Calu3 (cell line): ENCODE data around the gene NEUROG1. TPM values are rescaled to one million over a fixed set of nuclear protein-coding genes. Genes with fewer than 3 reads are reported as not detected.
"Not testable (repeated sequence)": the region's sequence is repeated elsewhere in the genome, so short reads cannot be mapped to it uniquely, and the experiment has no call there.

Experiments
- BruUV-seq: library from RNA; stranded (reverse); fragments of 400-500 nt; replicated peaks from 2 replicates; lab custom pipeline; 2021; lab: Mats Ljungman, UMichigan
- CTCF ChIA-PET: fragments of 300-600 bp; sonication (Branson Sonifier 250); formaldehyde crosslinking; loops from one replicate; lab custom pipeline; 2022; ENCODE audit warnings: antibody characterized with exemption; lab: Charles Lee
- DNase-seq: peaks from one replicate; pipeline ENCODE4 v3.0.0; 2022
- H3K27ac Mint-ChIP-seq: one replicate; pipeline ENCODE4 v1.8.0; 2022; ENCODE audit warnings: mixed read lengths; ENCODE audit not compliant: unreplicated experiment
- H3K27me3 Mint-ChIP-seq: one replicate; pipeline ENCODE4 v1.8.0; 2022; ENCODE audit warnings: mixed read lengths; ENCODE audit not compliant: unreplicated experiment
- H3K36me3 Mint-ChIP-seq: one replicate; pipeline ENCODE4 v1.8.0; 2022; ENCODE audit warnings: mild to moderate bottlenecking, moderate library complexity, mixed read lengths; ENCODE audit not compliant: insufficient read depth, unreplicated experiment
- H3K4me1 Mint-ChIP-seq: one replicate; pipeline ENCODE4 v1.8.0; 2022; ENCODE audit warnings: mild to moderate bottlenecking, low read depth, mixed read lengths; ENCODE audit not compliant: unreplicated experiment
- H3K4me3 Mint-ChIP-seq: one replicate; pipeline ENCODE4 v1.8.0; 2022; ENCODE audit warnings: mild to moderate bottlenecking, low read depth, moderate library complexity, mixed read lengths; ENCODE audit not compliant: unreplicated experiment
- H3K9me3 Mint-ChIP-seq: one replicate; pipeline ENCODE4 v1.8.0; 2022; ENCODE audit warnings: low read depth, mixed read lengths; ENCODE audit not compliant: unreplicated experiment
- intact Hi-C: fragments of 100-400 bp; cut with micrococcal nuclease; formaldehyde crosslinking; loops from one replicate; pipeline ENCODE4 v1.10.0; 2022; ENCODE audit not compliant: unreplicated experiment
- total RNA-seq: library from RNA; stranded (reverse); gene quantifications from 2 replicates; pipeline ENCODE4 v1.2.3, GENCODE V29; 2022
- TF ChIP-seq, protein P1 (sequence below): fragments of 200-600 bp; IDR thresholded peaks from one replicate; pipeline ENCODE4 v1.8.0; 2022; ENCODE audit warnings: antibody characterized with exemption; ENCODE audit not compliant: unreplicated experiment

Gene NEUROG1
- total RNA-seq, 1 experiment from 2014 or later, result not detected

DNA sequence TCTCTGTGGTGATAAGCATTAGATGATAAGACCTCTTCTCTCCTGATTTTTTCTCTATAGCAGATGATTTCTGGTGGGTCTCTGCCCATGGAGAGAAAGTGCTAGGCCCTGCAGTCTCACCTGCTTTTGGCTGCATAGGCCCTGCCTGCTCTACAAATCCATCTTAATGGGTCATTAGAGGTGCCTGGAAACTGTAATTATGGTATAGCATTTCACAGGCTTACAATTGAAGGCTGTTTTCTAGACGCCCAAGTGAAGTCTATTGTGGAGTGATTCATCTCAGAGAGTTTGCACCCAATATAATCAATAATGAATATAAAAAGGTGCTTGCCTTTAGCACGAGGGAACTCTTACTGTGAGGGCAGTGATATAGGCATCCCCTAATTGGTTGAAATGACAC, 33.8 kb downstream of the NEUROG1 start:
- no peak for DNase-seq
- intact Hi-C loops, result no loop called here
- H3K4me3 Mint-ChIP-seq, result no peak overlapping the region
- CTCF ChIA-PET, result no interaction called here
- TF ChIP-seq, protein P1, sequence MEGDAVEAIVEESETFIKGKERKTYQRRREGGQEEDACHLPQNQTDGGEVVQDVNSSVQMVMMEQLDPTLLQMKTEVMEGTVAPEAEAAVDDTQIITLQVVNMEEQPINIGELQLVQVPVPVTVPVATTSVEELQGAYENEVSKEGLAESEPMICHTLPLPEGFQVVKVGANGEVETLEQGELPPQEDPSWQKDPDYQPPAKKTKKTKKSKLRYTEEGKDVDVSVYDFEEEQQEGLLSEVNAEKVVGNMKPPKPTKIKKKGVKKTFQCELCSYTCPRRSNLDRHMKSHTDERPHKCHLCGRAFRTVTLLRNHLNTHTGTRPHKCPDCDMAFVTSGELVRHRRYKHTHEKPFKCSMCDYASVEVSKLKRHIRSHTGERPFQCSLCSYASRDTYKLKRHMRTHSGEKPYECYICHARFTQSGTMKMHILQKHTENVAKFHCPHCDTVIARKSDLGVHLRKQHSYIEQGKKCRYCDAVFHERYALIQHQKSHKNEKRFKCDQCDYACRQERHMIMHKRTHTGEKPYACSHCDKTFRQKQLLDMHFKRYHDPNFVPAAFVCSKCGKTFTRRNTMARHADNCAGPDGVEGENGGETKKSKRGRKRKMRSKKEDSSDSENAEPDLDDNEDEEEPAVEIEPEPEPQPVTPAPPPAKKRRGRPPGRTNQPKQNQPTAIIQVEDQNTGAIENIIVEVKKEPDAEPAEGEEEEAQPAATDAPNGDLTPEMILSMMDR, result no peak
- H3K27ac Mint-ChIP-seq, result no peak overlapping the region
- BruUV-seq, result no TSS peak
- peaks cover 2% of the 10 kb centered on the region for H3K9me3 Mint-ChIP-seq
- H3K36me3 Mint-ChIP-seq, result no peaks in the 10 kb centered on the region
- no peaks in the 10 kb centered on the region for H3K4me1 Mint-ChIP-seq
- H3K27me3 Mint-ChIP-seq, result peaks cover 76% of the 10 kb centered on the region

- Mint-ChIP-seq H3K4me3 (no peak overlapping the region), H3K36me3 (no peaks in the 10 kb centered on the region), H3K9me3 (peaks cover 1% of the 10 kb centered on the region), H3K27ac (no peak overlapping the region), H3K4me1 (peaks cover 4% of the 10 kb centered on the region), H3K27me3 (peaks cover 92% of the 10 kb centered on the region)
- intact Hi-C loops, result no loop called here
- BruUV-seq, result no TSS peak
- TF ChIP-seq, protein P1, result no peak
- CTCF ChIA-PET, result no interaction called here
- DNase-seq, result no peak
These were observed 37.1 kb downstream of the NEUROG1 start for GRCh38 chr5:135498637-135498995.

DNA sequence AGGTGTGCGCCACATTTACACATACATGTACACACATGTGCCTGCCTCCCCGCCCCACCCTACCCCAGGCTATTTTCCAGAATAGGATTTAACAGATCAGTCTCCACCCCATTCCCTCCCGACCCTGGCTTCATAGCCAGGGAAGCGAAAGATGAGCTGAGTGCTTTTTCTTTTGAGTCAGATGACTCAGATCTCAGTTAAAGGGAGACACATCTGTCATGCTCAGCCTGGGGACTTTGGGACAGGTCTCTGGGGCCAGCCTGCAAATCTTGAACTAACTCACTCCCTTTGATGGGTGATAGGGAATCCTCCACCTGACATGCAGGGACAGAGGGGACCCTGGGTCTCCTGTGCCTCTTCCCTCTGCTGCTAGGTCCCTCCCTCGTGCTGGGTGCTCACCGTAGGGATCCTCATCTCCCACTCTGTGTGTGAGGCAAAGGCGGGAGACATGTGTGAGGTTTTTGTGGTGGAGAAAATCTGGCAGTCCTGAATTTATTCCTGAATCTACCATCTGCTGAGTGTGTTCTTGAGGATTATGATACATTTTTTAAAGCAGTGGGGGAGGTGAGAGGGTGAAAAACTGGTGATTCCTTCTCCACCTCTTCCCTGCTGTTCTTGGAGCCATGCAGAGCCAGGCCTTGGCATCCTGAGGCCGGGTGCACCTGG, 37.7 kb downstream of the NEUROG1 start:
- Mint-ChIP-seq H3K4me3 (no peak overlapping the region), H3K36me3 (no peaks in the 10 kb centered on the region), H3K27ac (no peak overlapping the region), H3K27me3 (peaks cover 86% of the 10 kb centered on the region), H3K4me1 (peaks cover 7% of the 10 kb centered on the region), H3K9me3 (no peaks in the 10 kb centered on the region)
- TF ChIP-seq, protein P1, result no peak
- DNase-seq, result no peak
- intact Hi-C loops, result no loop called here
- CTCF ChIA-PET, result no interaction called here
- BruUV-seq, result no TSS peak

GRCh38 chr5:135495531-135495930, 40.2 kb downstream of the NEUROG1 start:
- H3K4me3 Mint-ChIP-seq, H3K9me3 Mint-ChIP-seq, H3K36me3 Mint-ChIP-seq, intact Hi-C loops, BruUV-seq, DNase-seq, CTCF ChIA-PET, H3K27ac Mint-ChIP-seq: not testable (repeated sequence)
- Mint-ChIP-seq H3K4me1 (peaks cover 18% of the 10 kb centered on the region), H3K27me3 (peaks cover 73% of the 10 kb centered on the region)

GRCh38 chr5:135494196-135494595, 41.6 kb downstream of the NEUROG1 start:
- peaks cover 18% of the 10 kb centered on the region for H3K4me1 Mint-ChIP-seq
- intact Hi-C loops, result no loop called here
- H3K36me3 Mint-ChIP-seq, result no peaks in the 10 kb centered on the region
- no TSS peak for BruUV-seq
- no peaks in the 10 kb centered on the region for H3K9me3 Mint-ChIP-seq
- no peak overlapping the region for H3K4me3 Mint-ChIP-seq
- H3K27me3 Mint-ChIP-seq, result peaks cover 73% of the 10 kb centered on the region
- CTCF ChIA-PET, result no interaction called here
- H3K27ac Mint-ChIP-seq, result no peak overlapping the region
- TF ChIP-seq, protein P1, result no peak
- no peak for DNase-seq
